Bronchial epithelial cell (primary cell): Measurements from ENCODE around the gene P2RY13. TPM values are rescaled to one million over a fixed set of nuclear protein-coding genes. Genes with fewer than 3 reads are reported as not detected.
A peak's percentile ranks its signal among the peaks of the same experiment; 100 is the strongest.

Experiments used
- DNase-seq: peaks from one replicate; pipeline ENCODE4 v3.0.0-alpha.2; 2010; ENCODE audit warnings: low read depth
- FAIRE-seq: peaks from 2 replicates; lab custom pipeline; 2011; peaks lifted over from hg19 to GRCh38; lab: Jason Lieb, UNC
- H3K27me3 ChIP-seq: 2 replicates; pipeline ENCODE4 v1.5.1; 2011; ENCODE audit warnings: low read length; ENCODE audit not compliant: control insufficient read depth, insufficient read depth
- H3K36me3 ChIP-seq: 2 replicates; pipeline ENCODE4 v1.5.1; 2011; ENCODE audit warnings: low read length; ENCODE audit not compliant: control insufficient read depth, insufficient read depth
- H3K4me3 ChIP-seq: 2 replicates; pipeline ENCODE4 v1.5.1; 2011; ENCODE audit warnings: mild to moderate bottlenecking, low read depth, low read length, control low read depth
- total RNA-seq: library from RNA; depleted of rRNA; stranded (reverse); fragments of >200 nt; gene quantifications from 2 replicates; pipeline ENCODE4 v1.2.1, GENCODE V29; 2014
- TF ChIP-seq, protein P1 (sequence below): IDR thresholded peaks from 2 replicates; pipeline ENCODE4 v1.5.1; 2011; ENCODE audit warnings: mild to moderate bottlenecking, moderate library complexity, low read length, control low read depth, inconsistent platforms; ENCODE audit not compliant: insufficient read depth, severe bottlenecking

P2RY13 gene
- total RNA-seq, 1 donor from 2014 or later: not detected

DNA sequence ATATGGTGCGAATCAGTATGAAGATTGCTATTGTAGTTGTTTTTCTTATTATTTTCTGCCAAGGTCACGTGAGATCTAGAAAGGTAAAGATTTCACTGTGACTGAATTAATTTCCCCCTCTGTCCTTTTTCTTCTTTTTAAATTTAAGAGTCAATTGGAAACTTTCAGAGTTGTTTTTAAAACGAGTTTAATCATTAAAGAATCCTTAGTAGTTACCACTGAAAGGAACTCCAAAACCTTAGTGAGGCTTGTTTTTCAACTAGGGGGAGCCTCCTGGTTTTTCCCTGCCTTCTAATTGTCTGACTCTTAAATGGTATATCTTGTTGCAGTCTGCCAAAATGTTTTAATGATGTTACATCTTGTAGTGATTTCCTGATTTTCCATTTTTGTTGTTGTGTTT lies 37.6 kb upstream of the P2RY13 start:
- DNase-seq (no peak), FAIRE-seq (no peak)
- H3K4me3 ChIP-seq: no peak overlapping the region
- H3K36me3 ChIP-seq: no peaks in the 10 kb centered on the region
- TF ChIP-seq, protein P1, sequence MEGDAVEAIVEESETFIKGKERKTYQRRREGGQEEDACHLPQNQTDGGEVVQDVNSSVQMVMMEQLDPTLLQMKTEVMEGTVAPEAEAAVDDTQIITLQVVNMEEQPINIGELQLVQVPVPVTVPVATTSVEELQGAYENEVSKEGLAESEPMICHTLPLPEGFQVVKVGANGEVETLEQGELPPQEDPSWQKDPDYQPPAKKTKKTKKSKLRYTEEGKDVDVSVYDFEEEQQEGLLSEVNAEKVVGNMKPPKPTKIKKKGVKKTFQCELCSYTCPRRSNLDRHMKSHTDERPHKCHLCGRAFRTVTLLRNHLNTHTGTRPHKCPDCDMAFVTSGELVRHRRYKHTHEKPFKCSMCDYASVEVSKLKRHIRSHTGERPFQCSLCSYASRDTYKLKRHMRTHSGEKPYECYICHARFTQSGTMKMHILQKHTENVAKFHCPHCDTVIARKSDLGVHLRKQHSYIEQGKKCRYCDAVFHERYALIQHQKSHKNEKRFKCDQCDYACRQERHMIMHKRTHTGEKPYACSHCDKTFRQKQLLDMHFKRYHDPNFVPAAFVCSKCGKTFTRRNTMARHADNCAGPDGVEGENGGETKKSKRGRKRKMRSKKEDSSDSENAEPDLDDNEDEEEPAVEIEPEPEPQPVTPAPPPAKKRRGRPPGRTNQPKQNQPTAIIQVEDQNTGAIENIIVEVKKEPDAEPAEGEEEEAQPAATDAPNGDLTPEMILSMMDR: no peak
- H3K27me3 ChIP-seq: no peaks in the 10 kb centered on the region

DNA sequence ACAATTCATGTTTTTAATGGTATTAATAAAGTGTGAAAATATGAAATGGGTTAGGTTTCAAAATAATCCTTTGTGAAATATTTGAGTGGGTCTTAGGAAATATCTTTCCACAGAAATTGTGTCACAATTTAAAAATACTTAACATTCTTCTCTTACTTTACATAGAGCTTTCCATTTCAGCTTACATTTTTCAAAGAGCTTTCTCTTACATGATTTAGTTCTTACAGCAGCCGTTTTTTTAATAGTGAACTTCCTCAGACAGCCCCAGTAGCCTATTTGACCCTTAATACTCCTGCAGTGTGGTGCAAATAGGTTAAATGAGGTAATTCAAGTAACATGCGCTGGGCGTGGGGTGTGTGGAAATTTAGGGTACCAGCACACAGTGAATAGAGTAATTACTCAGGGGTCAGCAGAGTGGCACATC lies 33.4 kb upstream of the P2RY13 start:
- H3K4me3 ChIP-seq: no peak overlapping the region
- H3K27me3 ChIP-seq: no peaks in the 10 kb centered on the region
- H3K36me3 ChIP-seq: no peaks in the 10 kb centered on the region
- TF ChIP-seq, protein P1: no peak
- FAIRE-seq (no peak), DNase-seq (no peak)

DNA sequence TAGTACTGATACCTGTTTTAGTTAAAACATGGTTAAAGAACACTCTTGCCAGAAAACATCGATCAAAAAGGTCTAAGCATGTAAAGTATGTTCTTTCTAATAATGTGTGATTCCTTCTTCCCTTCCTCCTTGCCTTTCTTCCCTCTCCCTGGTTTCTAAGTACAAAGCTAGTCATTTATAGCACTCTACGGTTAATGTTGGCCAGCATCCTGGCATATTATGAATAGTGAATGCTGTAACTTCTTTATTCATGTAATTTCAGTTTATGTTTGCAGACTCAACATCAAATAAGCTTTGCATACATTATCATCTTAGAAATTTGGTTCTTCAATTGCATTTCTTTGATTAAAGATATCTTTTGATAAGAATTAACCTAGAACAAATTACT lies 28.1 kb upstream of the P2RY13 start:
- no peaks in the 10 kb centered on the region for H3K27me3 ChIP-seq
- no peaks in the 10 kb centered on the region for H3K36me3 ChIP-seq
- DNase-seq (no peak), FAIRE-seq (no peak)
- TF ChIP-seq, protein P1: no peak
- H3K4me3 ChIP-seq: no peak overlapping the region

DNA sequence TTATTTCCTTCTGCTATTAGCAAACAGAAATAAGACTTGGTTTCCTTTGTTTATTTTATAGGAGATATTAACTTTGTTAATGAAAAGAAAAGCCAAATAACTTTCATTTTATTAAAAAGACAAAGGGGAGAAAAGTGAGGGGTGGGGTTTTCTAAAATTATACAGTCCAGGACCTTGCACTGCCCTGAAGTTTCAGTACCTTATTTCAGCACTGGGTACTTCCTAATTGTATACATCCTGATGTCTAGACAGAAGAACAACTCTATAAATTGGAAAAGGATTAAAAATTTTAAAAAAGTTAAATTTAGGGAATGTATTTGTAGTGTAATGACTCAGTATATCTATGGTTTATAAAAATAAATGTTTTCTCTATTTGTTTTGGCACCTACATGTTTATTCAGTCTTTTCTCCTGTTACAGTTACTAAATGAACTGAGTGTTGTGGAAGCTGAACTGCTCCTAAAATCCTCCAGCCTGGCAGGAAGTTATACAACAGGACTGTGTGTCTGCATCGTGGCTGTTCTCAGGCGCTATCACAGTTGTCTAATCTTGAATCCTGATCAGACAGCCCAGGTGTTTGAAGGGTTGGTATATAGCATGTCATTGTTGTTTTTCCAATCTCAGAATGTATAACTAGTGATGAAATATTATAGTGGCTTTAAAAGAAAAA lies 27.6 kb upstream of the P2RY13 start:
- DNase-seq (peak; percentile 17), FAIRE-seq (no peak)
- Histone ChIP-seq H3K4me3 (no peak overlapping the region), H3K36me3 (no peaks in the 10 kb centered on the region), H3K27me3 (no peaks in the 10 kb centered on the region)
- TF ChIP-seq, protein P1: no peak

DNA sequence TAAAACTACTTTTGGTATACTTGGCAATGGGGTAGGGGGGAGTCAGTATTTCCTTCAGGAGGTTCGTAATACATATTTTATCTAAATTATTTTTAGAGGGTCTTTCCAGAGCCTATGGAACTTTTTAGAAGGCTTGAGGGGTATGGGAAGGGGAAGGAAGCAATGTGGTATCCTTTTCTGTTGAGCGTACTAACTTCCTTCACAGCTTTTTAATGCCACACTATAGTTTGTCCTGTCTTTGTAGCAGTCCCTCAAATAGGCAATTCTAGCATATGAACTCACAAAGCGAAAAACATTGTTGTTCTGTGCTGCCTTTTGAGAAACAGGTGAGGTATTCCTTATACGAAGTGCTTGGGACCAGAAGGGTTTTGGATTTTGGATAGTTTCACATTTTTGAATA lies 22.3 kb upstream of the P2RY13 start:
- Histone ChIP-seq H3K4me3 (no peak overlapping the region), H3K27me3 (no peaks in the 10 kb centered on the region), H3K36me3 (no peaks in the 10 kb centered on the region)
- DNase-seq (no peak), FAIRE-seq (no peak)
- TF ChIP-seq, protein P1: no peak

DNA sequence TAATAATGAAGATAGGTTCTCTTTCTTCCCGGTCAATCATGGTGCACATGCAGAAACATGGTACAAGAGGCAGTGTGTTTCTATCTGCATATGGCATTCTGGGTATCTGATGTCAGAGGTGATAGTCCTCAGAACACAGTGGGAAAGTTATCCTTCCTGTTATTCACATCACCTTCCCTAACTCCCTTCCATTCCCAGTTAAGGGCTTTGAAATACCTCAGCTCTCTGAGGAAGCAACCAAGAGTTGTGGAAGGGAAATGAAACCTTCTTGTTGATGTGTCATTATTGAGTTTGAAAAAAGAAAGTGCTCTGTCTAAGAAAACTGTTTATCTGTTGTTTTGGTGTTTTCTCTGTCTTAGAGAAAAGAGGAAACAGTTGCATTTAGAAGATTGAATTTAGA lies 21.9 kb upstream of the P2RY13 start:
- TF ChIP-seq, protein P1: no peak
- no peak for DNase-seq
- Histone ChIP-seq H3K4me3 (no peak overlapping the region), H3K36me3 (no peaks in the 10 kb centered on the region), H3K27me3 (no peaks in the 10 kb centered on the region)
- FAIRE-seq: no peak
